NCI-H510A (cell line): ENCODE data around the gene SPDEF.
A peak's percentile ranks its signal among the peaks of the same experiment; 100 is the strongest.

Source experiments
- DNase-seq: peaks from one replicate; lab custom pipeline; 2025; lab: John Stamatoyannopoulos, UW

The SPDEF gene

DNA sequence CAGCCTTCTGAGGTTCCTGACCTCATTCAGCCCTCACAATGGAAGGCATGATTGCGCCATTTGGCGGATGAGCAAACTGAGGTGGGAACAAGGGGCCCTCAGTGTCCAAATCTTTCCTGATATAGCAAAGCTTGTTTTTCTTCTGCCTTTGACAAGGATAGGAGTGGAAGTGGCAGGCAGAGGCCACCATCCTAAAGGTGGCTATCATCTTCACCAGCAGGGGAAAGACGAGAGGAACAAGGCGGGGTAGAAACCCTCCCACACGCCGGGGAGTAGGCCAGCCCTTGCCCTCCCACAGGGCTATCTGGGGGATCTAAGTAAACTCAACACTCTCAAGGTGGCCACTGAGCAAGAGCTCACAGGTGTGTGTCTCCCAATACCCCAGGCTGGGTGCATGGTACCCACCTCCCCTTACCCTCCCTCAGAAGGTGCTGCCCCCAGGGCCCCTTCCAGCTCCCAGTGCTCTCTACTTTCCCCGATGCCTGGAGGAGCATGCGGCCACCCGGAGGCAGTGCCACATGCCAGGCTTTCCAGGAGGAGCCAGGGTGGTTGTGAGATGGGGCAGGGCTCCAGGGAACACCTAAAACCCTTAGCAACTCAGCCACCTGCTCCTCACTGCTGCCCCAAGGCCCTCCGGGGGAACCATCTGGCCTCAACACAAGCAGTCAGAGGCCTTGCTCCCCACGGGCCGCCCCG, 11.2 kb downstream of the SPDEF start:
- no peak for DNase-seq

DNA sequence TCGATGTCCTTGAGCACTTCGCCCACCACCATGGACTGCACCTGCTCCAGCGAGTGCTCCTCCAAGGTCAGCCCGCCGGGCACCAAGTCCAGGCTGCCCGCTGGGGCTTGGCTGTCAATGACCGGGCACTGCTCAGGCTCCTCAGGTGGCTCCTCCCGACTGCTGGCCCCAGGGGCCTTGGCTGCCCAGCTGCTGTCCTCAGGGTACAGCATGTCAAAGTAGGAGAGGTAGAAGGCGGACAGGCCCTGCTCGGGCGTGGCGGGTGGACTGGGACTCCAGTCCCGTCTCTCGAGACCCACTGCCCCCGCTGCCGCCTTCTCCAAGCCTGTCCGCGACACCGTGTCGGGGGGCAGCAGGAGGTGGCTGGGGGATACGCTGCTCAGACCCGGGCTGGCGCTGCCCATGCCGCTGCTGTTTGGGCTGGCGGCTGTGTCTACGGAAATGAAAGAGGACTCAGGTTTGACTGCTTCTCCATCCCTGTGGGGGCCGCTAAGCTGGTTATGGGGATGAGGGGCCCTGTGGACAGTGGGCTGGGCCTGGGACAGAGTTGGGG, 12.0 kb downstream of the SPDEF start:
- DNase-seq = no peak

DNA sequence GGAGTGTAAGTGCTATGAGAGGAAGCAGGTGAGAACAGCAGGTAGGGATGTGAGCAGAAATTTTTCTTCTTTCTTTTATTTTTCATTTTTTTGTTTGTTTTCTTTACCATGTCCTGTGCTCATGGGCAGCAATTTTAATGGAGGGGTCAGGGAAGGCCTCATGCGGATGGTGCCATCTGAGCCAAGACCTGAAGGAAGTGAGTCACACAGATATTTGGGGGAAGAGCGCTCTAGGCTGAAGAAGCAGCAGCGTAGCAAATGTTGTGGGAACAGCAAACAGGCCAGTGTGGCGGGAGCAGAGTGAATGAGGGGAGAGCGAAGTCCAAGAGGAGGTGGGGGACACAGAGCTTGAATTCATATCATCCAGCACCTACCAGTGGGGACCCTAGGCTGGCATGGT, 12.7 kb downstream of the SPDEF start:
- DNase-seq = no peak

DNA sequence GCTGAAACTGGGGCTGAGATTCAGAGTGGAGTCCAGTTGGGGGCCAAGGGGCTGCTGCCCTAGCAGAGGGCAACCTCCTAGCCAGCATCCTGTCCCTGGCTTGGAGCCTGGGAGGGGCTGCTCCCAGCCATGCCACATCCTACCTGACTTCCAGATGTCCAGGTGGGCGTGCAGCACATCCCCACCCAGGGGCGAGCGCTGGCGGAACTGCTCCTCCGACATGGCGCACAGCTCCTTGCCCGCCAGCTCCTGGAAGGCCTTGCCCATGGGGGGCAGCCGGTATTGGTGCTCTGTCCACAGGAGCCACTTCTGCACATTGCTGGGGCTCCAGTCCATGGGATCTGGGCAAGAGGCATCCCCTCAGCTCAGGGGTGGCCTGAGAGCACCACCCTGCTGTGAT, 15.3 kb downstream of the SPDEF start:
- no peak for DNase-seq

DNA sequence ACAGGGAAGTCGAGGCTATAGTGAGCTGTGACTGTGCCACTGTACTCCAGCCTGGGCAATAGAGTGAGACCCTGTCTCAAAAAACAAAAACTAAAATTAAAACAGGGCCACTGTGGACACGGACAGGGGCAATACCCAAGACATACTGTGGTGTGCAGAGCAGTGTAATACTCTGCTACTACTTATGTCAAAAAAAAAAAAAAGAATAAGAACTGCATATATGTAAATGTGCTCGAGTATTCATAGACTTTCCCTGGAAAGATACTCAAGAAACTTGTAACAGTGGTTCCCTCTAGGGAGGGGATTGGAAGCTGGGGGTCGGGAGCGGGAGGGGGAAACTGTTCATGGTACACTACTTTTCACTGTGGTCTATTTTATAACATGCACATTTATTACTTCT, 15.9 kb downstream of the SPDEF start:
- DNase-seq = no peak

DNA sequence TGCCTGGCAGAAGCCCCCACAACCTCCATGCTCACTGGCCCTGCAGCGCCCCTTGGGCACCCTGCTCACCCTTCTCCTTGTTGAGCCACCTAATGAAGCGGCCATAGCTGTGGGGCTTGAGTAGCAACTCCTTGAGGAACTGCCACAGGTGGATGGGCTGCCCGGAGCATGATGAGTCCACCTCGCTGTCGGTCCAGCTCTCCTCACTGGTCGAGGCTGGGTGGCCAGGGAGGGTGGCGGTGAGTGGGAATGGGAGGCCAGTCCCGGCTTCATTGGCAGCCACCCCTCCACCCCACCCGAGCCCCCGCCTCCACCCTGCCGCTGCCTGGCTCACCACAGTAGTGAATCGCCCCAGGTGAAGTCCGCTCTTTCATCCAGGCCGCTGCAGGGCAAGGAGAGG, 16.9 kb downstream of the SPDEF start:
- no peak for DNase-seq

DNA sequence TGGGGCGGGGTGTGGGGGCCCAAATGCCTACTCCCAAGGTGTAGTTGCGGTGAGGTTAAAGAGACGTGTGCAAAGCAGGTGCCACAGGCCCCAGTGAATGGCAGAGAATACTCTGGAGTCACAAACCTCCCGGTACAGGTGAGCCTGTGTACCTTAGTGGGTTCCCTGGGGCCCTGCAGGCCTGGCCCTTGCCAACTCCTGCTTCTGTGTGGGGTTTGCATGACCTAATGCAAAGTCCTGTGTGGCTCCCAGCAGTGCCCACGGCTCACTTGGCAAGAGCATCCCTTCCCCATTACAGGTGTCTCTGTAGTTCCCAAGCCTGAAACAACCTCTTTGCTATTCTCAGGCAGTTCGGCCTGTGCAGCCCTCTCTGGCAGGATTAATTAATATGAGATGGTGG, 17.5 kb downstream of the SPDEF start:
- no peak for DNase-seq

DNA sequence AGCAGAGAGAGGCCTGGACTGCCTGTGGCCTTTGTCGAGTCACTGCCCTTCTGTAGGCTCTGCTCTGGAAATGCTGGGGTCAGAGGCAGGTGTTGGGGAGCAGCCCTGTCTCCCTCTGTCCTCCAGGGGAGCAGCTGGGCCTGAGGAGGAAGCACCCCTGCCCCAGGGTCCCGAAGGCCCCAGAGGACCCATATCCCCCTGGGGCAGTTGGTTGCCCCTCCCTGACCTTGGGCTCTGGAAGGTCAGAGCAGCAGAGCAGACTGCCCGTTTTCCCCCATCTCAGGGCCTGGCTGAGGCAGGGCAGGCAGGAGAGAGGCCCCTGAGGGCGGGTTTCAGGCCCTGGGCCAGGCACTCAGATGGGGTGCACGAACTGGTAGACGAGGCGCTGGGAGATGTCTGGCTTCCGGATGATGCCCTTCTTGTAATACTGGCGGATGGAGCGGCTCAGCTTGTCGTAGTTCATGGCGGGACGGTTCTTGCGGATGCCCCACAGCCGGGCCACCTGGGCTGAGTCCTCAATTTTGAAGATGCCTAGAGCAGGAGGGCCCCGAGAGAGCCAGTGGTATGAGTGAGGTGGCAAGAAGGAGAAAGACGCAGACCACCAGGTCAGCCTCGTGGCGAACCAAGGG, 18.1 kb downstream of the SPDEF start:
- DNase-seq = no peak

DNA sequence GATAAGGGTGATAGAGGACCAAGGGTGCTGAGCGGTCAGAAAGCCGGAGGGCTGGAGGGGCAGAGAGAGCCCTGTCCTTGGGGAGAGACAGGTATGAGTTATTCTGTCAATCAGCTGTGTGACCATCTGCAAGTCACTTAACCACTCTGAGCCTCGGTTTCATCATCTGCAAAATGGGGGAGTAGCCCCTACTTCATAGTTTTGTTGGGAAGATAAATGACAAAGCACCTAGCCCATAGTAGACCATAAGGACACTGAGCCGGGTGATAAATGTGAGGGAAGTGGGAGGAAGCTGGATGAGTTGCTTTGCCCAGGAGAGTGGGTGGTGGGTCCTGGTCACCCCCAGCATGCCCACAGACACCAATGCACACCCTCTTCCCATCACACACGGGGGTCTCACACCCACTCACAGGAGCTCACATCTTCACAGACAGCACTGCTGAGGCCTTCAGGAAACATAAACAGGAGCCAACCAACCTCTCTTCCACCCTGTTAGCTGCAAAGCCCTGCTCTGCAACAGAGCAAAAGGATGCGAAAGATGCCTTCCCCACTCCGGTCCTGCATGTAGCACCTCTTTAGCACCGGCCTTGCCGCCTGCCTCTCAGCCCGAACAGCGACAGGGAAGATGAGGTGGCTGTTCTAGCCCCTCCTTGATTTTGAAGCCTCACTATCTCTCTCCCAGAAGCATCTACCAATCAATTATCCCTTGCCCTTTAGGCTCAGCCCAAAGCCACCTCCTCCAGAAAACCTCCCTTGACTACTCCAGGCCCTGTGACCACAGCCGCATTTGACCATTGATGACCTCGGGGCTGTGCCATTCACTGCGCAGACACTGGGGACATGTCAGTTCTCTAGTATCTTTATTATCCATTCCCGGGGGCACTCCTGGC, 18.9 kb downstream of the SPDEF start:
- DNase-seq = no peak

DNA sequence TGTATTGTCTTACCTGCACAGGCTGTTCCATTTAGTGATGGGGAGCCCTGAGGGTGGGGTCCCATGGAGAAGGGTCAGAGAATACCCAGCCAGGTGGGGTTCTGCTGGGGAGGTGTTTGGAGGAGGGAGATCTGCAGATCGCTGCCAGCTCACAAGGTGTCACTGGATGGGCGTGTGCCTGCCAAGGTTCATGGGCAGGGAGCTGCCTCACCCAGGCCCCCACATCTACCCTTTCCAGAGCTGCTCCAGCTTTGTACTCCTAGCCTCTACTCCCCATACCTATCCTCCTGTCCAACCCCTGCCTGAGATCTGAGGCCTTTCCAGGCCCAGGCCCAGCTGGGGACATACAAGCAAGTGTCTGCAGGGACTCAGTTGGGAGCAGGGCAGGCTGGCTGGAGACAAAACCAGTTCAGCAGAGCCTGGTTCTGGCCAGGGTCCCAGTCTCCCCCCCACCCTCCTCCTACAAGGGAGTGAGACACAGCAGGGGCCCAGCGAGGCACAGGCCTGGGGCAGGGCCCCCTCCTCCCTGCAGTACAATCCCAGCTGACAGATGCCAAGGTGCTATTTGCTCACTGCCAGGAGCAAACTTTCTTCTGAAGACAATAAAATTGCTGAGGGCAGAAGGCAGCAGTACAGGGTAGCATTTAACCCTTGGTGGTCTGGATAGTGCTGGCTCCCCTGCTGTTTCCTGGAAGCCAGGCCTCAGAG, 19.7 kb downstream of the SPDEF start:
- peak; percentile 41 for DNase-seq

DNA sequence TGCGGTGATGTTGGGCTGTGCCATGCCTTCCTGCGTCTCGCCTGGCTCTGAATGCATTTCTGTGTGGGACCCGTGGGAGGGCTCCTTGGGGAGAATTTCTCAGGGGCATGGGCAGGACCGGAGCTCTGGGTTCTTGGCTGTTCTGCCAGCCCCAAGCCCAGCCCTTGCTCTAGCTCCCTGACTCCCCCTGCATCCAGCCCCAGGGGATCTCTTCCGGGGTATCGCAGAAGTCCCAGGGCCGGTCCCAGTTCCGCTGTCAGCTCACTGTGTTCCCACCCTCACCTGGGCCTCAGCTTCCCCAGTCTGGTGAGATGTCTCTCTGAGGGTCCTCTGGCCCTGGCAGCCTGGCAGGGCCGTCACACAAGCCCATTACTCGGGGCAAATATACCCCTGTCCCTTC, 20.5 kb downstream of the SPDEF start:
- no peak for DNase-seq

DNA sequence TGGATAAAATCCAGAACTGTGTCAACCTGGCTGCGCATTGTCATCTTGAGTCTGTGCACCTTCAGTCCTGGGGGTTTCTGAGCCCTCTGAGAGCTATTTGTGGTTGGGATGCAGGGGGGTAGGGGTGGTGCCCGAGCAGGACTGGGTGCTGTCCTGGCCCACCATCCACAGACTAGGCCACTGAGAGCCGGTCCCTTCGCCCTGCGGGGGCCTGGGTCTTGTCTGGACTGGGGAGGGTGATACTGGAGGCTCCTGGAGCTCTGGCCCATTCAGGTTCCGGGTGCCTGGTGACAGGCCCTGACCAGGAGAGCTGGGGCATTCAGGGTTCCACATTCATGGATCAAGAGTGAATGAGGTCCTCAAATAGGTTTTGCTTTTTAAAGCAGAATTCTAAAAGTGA, 20.9 kb downstream of the SPDEF start:
- DNase-seq = no peak

DNA sequence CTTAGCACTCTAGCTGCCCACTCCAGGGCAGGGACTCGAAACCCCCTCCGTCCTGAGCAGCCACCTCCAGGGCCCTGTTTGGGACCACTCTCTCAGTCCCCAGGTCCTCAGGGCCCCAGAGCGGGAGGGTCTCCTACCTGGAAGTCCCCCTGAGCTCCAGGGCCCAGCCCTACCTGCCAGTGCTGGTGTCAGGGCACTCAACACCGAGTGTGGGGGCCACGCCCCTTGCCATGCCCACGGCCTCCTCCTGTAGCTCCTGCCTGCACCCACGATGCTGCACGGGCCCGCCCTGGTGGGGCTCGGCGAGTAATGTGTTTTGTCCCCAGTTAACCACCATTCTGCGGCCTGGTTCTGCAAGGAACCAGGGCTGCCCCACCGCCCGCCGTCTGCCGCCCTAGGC, 21.5 kb downstream of the SPDEF start:
- no peak for DNase-seq

DNA sequence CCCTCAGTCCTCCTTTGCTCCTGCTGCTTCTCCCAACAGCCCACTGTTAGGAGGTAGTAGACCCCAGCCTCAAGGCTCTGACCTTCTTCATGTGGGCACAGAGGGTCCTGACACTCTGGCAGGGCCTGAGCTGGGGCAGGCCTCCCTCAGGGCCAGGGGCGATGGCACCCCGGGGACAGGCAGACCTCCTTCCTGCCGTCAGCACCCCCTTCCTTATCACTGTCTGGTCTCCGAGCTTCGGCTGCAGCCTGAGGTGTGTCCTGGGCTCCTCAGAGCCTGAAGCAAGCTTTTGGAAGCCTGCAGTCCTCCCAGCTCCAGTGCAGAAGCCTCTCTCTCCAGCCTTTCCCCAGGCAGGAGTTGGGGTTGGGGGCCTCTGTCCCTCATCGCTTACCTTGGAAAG, 22.0 kb downstream of the SPDEF start:
- DNase-seq = no peak

DNA sequence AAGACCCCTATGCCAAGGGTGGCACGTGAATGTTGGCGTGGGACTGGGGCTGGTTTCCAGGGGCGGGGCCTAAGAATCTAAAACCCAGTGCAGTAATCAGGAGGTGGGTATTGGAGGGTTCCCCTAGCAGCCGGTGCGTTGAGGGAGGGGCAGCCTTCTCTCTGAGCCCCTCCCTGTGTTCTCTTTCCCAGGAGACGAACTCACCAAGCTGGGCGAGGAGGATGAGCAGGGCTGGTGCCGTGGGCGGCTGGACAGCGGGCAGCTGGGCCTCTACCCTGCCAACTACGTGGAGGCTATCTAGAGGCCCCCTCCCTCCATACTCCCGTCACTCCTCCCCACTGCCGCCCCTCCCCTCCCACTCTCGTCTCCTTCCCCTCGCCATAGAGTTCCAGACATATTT, 23.9 kb downstream of the SPDEF start:
- no peak for DNase-seq

DNA sequence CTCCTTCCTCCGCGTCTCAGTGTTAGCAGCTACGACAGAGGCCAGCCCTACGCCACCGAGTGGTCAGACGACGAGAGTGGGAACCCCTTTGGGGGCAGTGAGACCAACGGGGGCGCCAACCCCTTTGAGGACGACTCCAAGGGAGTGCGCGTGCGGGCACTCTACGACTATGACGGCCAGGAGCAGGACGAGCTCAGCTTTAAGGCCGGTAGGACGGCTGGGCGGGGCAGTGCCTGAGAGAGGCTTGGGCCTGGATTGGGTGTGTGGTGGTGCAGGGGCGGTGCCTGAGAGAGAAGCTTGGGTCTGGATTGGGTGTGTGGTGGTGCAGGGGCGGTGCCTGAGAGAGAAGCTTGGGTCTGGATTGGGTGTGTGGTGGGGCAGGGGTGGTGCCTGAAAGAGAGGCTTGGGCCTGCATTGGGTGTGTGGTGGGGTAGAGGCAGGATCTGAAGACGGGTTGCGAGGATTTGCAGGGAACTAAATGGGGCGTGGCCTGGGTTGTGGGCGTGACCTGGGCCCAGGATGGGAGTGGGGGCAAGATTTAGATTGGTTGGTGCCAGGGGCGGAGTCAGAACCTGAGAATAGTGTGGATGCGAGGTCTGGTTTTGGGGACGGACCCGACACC, 24.4 kb downstream of the SPDEF start:
- DNase-seq = no peak

DNA sequence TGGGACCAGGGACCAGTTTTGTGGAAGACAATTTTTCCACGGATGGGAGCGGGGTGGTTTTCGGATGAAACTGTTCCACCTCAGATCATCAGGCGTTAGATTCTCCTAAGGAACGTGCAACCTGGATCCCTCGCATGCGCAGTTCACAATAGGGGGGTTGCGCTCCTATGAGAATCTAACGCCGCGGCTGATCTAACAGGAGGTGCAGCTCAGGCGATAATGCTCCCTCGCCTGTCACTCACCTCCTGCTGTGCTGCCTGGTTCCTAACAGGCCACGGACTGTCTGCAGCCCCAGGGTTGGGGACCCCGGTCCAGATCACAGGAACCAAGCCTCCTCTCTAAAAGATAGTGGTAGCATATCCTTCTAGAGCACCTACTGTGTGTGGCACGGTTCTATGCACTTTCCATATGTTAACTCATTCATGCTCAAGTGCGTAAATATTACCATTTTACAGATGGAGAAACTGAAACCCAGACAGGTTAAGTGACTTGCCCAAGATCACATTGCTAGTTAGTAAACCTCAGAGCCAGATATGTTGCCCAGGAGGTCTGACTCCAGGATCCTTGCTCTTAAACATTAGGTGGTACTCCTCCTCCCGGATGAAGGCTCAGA, 25.3 kb downstream of the SPDEF start:
- no peak for DNase-seq

DNA sequence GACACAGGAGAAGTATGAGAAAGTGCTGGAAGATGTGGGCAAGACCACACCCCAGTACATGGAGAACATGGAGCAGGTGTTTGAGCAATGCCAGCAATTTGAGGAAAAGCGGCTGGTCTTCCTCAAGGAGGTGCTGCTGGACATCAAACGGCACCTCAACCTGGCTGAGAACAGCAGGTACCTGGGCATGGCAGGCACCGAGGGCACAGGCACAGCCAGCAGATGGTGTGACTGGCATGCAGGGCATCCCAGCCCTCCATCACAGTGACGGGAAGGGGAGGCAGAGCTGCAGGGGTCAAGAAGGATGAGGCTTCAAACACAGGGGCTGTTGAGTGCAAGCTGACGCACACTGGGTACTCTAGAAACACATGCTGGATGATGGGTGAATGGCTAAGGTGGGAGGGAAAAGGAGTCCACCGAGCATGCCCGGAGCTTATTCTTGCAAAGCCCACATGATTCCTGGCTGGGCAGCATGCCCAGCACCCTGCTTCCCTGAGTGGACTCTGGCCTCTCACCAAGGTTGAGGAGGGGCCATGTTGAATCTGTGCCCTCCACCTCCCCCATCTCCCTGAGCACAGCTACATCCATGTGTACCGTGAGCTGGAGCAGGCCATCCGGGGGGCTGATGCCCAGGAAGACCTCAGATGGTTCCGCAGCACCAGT, 26.3 kb downstream of the SPDEF start:
- no peak for DNase-seq

DNA sequence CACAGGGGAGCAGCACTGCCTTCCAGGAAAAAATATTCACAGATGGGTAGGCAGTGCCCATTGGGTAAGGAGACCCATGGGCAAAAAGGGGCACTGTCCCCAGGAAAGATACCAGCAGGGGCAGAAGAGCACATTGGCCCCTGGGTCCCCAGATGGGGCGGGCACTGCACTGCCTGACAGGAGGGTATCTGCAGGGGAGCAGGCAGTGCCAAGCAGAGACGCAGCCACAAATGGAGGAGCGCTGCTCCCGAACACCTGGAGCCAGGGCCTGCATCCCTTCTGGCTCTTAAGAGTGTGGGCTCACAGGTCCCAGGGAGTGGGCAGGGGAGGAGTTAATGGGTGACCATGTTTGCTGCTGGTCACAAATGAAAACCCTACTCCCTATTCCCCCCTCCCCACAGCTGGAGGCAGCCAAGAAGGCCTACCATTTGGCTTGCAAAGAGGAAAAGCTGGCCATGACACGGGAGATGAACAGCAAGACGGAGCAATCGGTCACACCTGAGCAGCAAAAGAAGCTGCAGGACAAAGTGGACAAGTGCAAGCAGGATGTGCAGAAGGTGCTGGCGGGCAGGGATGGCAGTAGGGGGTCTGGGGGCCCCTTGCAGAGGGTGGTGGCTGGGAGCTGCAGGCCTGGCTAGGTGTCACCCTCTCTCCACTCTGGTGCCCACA, 27.0 kb downstream of the SPDEF start:
- DNase-seq = no peak
